Measurements from ENCODE around the gene MTRFR.
A peak's percentile ranks its signal among the peaks of the same experiment; 100 is the strongest.

Gene MTRFR

GRCh38 chr12:123271001-123271668 is 37.9 kb downstream of the MTRFR start:
- peak; percentile 71 for DNase-seq

- DNase-seq, result no peak
Observed at GRCh38 chr12:123273166-123273565, 39.9 kb downstream of the MTRFR start.

- DNase-seq, result no peak
Observed at GRCh38 chr12:123278101-123278627, 44.9 kb downstream of the MTRFR start.

GRCh38 chr12:123280971-123281370 is 47.7 kb downstream of the MTRFR start:
- no peak for DNase-seq

- no peak for DNase-seq
Observed at GRCh38 chr12:123282111-123282510, 48.9 kb downstream of the MTRFR start.

- no peak for DNase-seq
Observed at GRCh38 chr12:123283461-123283860, 50.2 kb downstream of the MTRFR start.

- no peak for DNase-seq
Observed at GRCh38 chr12:123284669-123285068, 51.4 kb downstream of the MTRFR start.

GRCh38 chr12:123286652-123287373 is 53.6 kb downstream of the MTRFR start:
- DNase-seq, result no peak

GRCh38 chr12:123288751-123289346 is 55.6 kb downstream of the MTRFR start:
- no peak for DNase-seq

- no peak for DNase-seq
Observed at GRCh38 chr12:123289911-123290310, 56.7 kb downstream of the MTRFR start.

GRCh38 chr12:123293178-123293760 is 60.0 kb downstream of the MTRFR start:
- DNase-seq, result no peak

GRCh38 chr12:123305136-123305535 is 71.9 kb downstream of the MTRFR start:
- no peak for DNase-seq

- no peak for DNase-seq
Observed at GRCh38 chr12:123306200-123306599, 73.0 kb downstream of the MTRFR start.

All from stimulated activated naive CD4-positive, alpha-beta T cell treated with Interleukin-2 at 50 U/mL for 16 hours (primary cell).